GM18508 (cell line): ENCODE data around the gene GPN1.
A peak's percentile ranks its signal among the peaks of the same experiment; 100 is the strongest.
"Not testable (repeated sequence)": the region's sequence is repeated elsewhere in the genome, so short reads cannot be mapped to it uniquely, and the experiment has no call there.

Experiments used
- ATAC-seq: cut with Tn5 transposase; IDR thresholded peaks from one replicate; pipeline ENCODE4 v1.9.1; 2021; ENCODE audit warnings: moderate number of reproducible peaks; ENCODE audit not compliant: insufficient read depth, unreplicated experiment

GPN1 gene

GRCh38 chr2:27628767-27629709 is at the start of gene GPN1, which contains the start of gene CCDC121:
TSS of gene GPN1 (plus strand) at chr2:27629050. CDS start at chr2:27629059, 9 bp downstream.
TSS of gene CCDC121 (minus strand) at chr2:27629012. CDS start at chr2:27627799, 1,213 bp downstream.
- ATAC-seq: peak; percentile 69

GRCh38 chr2:27581417-27582128 is 47.3 kb upstream of the GPN1 start:
- ATAC-seq: no peak

GRCh38 chr2:27582129-27582694 is 46.6 kb upstream of the GPN1 start:
- ATAC-seq: no peak

GRCh38 chr2:27582695-27583389 is 46.0 kb upstream of the GPN1 start, which contains the start of gene ZNF512:
TSS of gene ZNF512 (plus strand) at chr2:27583042. CDS start at chr2:27583113, 71 bp downstream.
- peak; percentile 78 for ATAC-seq

- ATAC-seq: no peak
These were observed 45.4 kb upstream of the GPN1 start for GRCh38 chr2:27583390-27583915.

GRCh38 chr2:27584597-27584996 is 44.3 kb upstream of the GPN1 start:
- no peak for ATAC-seq

GRCh38 chr2:27587025-27587424 is 41.8 kb upstream of the GPN1 start:
- ATAC-seq: no peak

GRCh38 chr2:27588308-27588707 is 40.5 kb upstream of the GPN1 start:
- no peak for ATAC-seq

GRCh38 chr2:27591745-27592144 is 37.1 kb upstream of the GPN1 start:
- no peak for ATAC-seq

GRCh38 chr2:27593240-27593639 is 35.6 kb upstream of the GPN1 start:
- no peak for ATAC-seq

- ATAC-seq: not testable (repeated sequence)
These were observed 34.7 kb upstream of the GPN1 start for GRCh38 chr2:27594020-27594703.

- not testable (repeated sequence) for ATAC-seq
These were observed 33.4 kb upstream of the GPN1 start for GRCh38 chr2:27595412-27595811.

- no peak for ATAC-seq
These were observed 32.2 kb upstream of the GPN1 start for GRCh38 chr2:27596627-27597026.

- no peak for ATAC-seq
These were observed 22.2 kb upstream of the GPN1 start for GRCh38 chr2:27606611-27607010.

- no peak for ATAC-seq
These were observed 14.9 kb upstream of the GPN1 start for GRCh38 chr2:27613985-27614384.

GRCh38 chr2:27615316-27615715 is 13.5 kb upstream of the GPN1 start:
- no peak for ATAC-seq

- no peak for ATAC-seq
These were observed 7.3 kb upstream of the GPN1 start for GRCh38 chr2:27621524-27621923.

GRCh38 chr2:27622921-27623384 is 5.9 kb upstream of the GPN1 start:
- ATAC-seq: no peak

- no peak for ATAC-seq
These were observed 3.9 kb upstream of the GPN1 start for GRCh38 chr2:27624943-27625342.
